Stimulated activated naive B cell treated with anti-CD40 and anti-IgM and Interleukin-4, amounts not matched to agents 10 μg/mL and 1 μg/mL and 100 μg/mL, for 72 hours (primary cell): Measurements from ENCODE around the gene RING1.

Experiments used
- ATAC-seq, 2 donors: fragments of 150-1000 bp; cut with Tn5 transposase; replicated peaks; 2 replicates each; pipeline ENCODE4 v1.10.0; 2021; ENCODE audit warnings: moderate library complexity in 1 of 2
- DNase-seq: peaks from one replicate; pipeline ENCODE4 v3.0.0; 2021
- H3K27ac Mint-ChIP-seq: one replicate; pipeline ENCODE4 v1.8.0; 2022; ENCODE audit warnings: mild to moderate bottlenecking, mixed read lengths
- H3K27me3 Mint-ChIP-seq, 2 donors: one replicate each; pipeline ENCODE4 v1.8.0; 2022; ENCODE audit warnings: mixed read lengths in 2 of 2
- H3K36me3 Mint-ChIP-seq, 2 donors: one replicate each; pipeline ENCODE4 v1.8.0; 2022; ENCODE audit warnings: mixed read lengths in 2 of 2, mild to moderate bottlenecking in 1 of 2
- H3K4me1 Mint-ChIP-seq, 2 donors: one replicate each; pipeline ENCODE4 v1.8.0; 2022; ENCODE audit warnings: mixed read lengths in 2 of 2, mild to moderate bottlenecking in 1 of 2
- H3K4me3 Mint-ChIP-seq, 2 donors: one replicate each; pipeline ENCODE4 v1.8.0; 2022; ENCODE audit warnings: mild to moderate bottlenecking in 2 of 2, mixed read lengths in 2 of 2, moderate library complexity in 1 of 2
- H3K9me3 Mint-ChIP-seq, 2 donors: one replicate each; pipeline ENCODE4 v1.8.0; 2022; ENCODE audit warnings: mixed read lengths in 2 of 2, mild to moderate bottlenecking in 1 of 2

Gene RING1

GRCh38 chr6:33168639-33169038 lies 39.7 kb upstream of the RING1 start:
- peaks cover 24 to 27% of the 10 kb centered on the region in 2 donors for H3K4me1 Mint-ChIP-seq
- DNase-seq (no peak), ATAC-seq (no peak)
- no peak overlapping the region for H3K27ac Mint-ChIP-seq
- H3K9me3 Mint-ChIP-seq, result no peaks in the 10 kb centered on the region
- no peak overlapping the region for H3K4me3 Mint-ChIP-seq
- H3K36me3 Mint-ChIP-seq, result no peaks in the 10 kb centered on the region
- peaks cover 20 to 29% of the 10 kb centered on the region in 2 donors for H3K27me3 Mint-ChIP-seq

DNA sequence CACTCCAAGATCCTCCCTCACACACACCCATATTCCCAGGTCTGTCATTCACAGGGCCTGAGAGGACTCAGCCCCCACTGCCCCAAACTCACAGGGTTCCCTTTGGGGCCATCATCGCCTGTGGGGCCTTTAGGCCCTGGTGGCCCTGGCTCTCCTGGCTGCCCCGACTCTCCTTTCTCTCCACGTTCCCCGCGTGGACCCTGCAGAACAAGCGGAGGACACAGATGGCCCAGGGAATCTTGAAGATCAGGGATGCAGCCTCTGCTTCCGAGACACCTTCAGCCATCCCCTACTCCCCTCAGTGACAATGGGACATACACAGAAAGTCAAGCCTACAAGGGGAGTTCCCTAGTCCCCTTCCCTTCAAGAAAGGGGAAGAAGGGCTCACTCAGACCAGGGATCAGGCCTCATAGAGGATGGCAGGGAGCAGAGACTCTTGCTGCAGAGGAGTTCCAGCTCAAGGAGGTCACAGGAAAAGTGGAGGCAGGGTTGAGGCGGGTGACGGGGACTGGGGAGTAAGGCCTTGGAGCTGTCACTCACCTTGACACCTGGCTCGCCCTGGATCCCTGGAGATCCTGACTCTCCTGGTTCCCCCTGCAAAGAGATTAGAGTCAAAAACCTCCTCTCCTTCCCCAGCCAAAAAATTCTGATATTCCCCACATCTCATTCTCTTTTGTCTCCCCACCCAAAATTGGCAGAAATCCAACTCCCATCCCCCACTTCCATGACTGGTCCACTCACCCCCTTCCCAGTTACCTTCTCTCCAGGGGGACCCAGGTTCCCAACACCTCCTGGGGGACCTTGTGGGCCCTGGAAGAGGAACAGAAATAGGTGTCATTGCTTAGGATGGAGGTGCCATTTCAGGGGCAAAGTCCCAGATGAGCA lies 38.8 kb upstream of the RING1 start:
- H3K9me3 Mint-ChIP-seq, result no peaks in the 10 kb centered on the region

DNA sequence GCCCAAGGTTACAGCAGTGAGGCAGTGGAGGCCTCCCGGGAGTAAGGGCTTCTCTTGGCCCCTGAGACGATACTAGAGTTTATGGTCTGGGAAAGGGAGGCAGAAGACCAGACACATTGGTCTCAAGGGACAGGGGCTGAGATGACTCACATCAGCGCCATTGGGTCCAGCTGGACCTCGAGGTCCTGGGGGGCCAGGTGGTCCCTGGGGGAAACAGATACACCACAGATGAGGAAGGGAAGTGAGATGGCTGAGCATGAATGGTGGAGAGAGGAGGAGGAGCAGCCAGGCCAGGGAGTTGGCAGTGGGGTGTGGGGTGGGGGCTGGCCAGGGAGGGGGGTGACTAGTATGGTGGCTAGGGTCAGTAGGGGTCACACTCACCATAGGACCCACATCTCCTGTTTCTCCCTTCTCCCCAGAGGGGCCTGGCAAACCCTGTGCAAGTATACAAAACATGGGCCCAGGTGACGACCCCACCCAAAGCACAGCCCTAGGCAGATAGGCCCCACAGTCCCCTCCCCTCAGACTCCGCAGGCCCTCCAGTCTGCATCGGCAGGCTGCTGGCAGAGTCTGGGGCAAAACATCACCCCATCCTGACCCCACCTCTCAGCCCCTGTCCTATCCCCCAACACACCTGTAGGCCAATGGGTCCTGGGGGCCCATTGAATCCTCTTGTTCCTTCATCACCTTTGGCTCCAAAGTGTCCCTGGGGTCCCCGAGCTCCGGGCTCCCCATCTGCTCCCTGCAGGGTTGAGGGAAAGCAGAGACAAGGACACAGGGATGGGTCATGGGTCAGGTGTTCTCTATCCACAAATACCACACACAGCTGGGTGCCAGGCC lies 37.9 kb upstream of the RING1 start:
- Mint-ChIP-seq H3K9me3 (no peaks in the 10 kb centered on the region), H3K36me3 (no peaks in the 10 kb centered on the region), H3K27ac (peak overlapping the region; percentile 75), H3K27me3 (peaks cover 23 to 32% of the 10 kb centered on the region in 2 donors), H3K4me3 (peak overlapping the region in 1 of 2 donors; percentile 40), H3K4me1 (peaks cover 24 to 27% of the 10 kb centered on the region in 2 donors)
- peak; percentile 55 for DNase-seq
- peak; percentile 79 to 81 for ATAC-seq

More for the DNA sequence above, 38.8 kb upstream of the RING1 start:
- H3K4me1 Mint-ChIP-seq, result peaks cover 24 to 27% of the 10 kb centered on the region in 2 donors
- ATAC-seq (peak in 1 of 2 donors; percentile 35), DNase-seq (no peak)
- peaks cover 15 to 24% of the 10 kb centered on the region in 2 donors for H3K27me3 Mint-ChIP-seq
- peak overlapping the region in 1 of 2 donors; percentile 40 for H3K4me3 Mint-ChIP-seq
- H3K36me3 Mint-ChIP-seq, result no peaks in the 10 kb centered on the region
- peak overlapping the region; percentile 75 for H3K27ac Mint-ChIP-seq

GRCh38 chr6:33171016-33171879 lies 37.1 kb upstream of the RING1 start:
- DNase-seq (no peak), ATAC-seq (no peak)
- Mint-ChIP-seq H3K27me3 (peaks cover 24 to 33% of the 10 kb centered on the region in 2 donors), H3K4me1 (peaks cover 24 to 27% of the 10 kb centered on the region in 2 donors), H3K36me3 (no peaks in the 10 kb centered on the region), H3K9me3 (no peaks in the 10 kb centered on the region), H3K27ac (peak overlapping the region; percentile 86), H3K4me3 (no peak overlapping the region)

DNA sequence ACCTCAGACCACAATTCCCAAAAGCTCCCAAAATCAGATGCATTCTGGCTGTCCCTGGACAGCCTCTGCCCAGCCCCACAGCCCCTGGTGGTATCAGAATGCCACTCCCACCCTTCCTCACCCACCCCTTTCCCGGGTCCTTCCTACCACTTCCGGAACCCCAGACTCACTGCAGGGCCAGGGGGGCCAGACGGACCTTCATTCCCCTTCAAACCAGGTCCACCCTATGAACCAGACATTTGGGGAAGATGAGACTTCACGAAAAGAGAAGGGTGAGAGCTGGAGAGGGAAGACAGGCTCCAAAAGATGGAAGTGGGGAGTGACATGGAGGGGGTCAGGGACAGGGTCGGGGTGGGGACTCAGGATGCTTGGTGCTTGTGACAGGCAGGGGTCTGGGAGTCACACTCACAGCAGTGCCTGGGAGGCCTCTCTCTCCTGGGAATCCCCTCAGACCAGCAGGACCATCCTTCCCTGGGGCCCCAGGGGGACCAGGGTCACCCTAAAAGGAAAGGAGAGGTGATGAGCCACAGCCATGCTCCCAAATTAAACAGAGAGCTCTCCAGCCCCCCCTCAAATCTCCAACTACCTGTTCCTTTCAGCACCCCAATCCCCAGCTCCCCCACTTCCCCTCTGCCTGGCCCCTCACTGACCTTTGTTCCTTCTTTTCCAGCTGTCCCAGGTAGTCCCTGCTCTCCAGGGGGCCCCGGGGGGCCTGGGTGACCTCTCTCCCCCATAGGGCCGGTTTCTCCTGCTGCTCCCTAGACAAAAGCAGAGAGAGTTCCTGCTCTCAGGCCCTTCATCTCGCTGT lies 36.2 kb upstream of the RING1 start:
- H3K27ac Mint-ChIP-seq, result peak overlapping the region; percentile 74
- H3K27me3 Mint-ChIP-seq, result peaks cover 26 to 37% of the 10 kb centered on the region in 2 donors
- no peak for ATAC-seq

DNA sequence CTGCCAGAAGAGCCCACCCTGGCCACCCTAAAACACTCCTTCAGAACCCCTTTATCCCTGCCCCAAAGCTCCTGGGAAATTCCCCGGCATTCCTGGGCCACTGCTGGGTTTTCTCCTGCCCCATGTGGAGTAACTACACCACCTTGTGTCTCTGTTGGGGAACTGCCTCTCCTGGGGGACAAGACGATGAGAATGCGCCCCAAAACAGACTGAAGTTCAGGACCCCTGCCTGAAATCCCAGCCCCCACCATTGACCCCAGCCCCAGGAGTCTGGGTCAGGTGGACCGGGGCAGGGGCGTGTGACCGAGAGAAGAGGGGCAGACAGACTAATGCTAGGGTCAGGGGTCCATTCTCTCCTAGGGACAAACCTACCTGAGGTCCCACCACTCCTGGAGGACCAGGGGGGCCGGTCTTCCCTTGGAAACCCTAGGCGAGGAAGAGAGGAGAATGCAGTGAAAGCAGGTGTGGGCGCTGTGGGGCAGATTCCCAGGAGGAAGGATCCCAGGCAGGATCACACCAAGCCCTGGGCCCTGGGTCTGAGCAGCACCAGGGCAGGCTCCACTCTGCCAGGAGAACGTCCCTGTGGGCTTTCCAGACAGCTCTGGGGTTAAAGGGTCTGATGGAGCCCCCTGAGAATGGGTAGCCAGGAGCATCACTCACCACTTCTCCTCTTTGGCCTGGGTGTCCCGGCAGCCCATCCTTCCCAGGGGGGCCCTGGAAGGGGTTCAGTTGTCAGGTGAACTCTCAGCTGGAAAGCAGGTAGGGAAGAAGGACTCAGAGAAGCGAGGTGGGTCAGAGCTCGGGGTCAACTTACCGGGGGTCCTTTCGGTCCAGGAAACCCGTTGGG lies 35.4 kb upstream of the RING1 start:
- Mint-ChIP-seq H3K27ac (peak overlapping the region; percentile 74), H3K36me3 (no peaks in the 10 kb centered on the region), H3K4me3 (no peak overlapping the region), H3K4me1 (peaks cover 24 to 27% of the 10 kb centered on the region in 2 donors), H3K27me3 (peaks cover 29 to 43% of the 10 kb centered on the region in 2 donors), H3K9me3 (no peaks in the 10 kb centered on the region)
- ATAC-seq (no peak), DNase-seq (no peak)

More for the DNA sequence above, 36.2 kb upstream of the RING1 start:
- Mint-ChIP-seq H3K9me3 (no peaks in the 10 kb centered on the region), H3K4me1 (peaks cover 24 to 27% of the 10 kb centered on the region in 2 donors), H3K4me3 (no peak overlapping the region), H3K36me3 (no peaks in the 10 kb centered on the region)
- DNase-seq, result no peak

DNA sequence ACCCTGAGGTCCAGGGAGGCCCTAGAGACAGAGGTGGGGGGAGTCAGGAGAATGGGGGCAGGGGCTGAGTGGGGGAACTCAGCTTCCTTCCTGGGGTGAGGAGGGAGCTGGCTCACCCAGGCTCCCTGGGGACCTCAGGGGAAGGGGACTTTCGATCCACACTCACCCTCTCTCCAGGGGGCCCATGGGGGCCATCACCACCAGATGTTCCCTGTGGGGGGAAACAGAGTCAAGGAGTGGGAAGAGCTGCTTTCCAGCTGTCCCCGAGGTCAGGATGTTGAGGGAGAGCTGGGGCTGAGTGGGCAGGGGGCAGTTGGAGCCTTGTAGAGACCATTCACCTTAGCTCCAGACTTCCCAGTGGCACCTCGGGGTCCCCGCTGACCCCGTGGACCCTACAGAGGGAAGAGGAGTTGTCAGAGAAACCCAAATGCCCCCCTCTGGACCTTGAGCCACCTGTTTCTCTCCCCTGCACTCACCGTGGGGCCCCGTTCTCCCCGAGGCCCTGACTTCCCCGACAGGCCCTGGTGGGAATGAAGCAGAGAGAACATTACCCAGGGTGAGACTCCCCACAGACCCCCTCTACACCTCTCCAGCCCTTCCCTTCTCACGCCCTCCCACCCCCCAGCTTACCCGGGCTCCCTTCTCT lies 34.6 kb upstream of the RING1 start:
- Mint-ChIP-seq H3K4me1 (peaks cover 24 to 27% of the 10 kb centered on the region in 2 donors), H3K27me3 (peaks cover 29 to 43% of the 10 kb centered on the region in 2 donors), H3K4me3 (no peak overlapping the region), H3K36me3 (no peaks in the 10 kb centered on the region), H3K27ac (no peak overlapping the region), H3K9me3 (no peaks in the 10 kb centered on the region)
- ATAC-seq (no peak), DNase-seq (no peak)

- Mint-ChIP-seq H3K36me3 (no peaks in the 10 kb centered on the region), H3K4me3 (no peak overlapping the region), H3K9me3 (no peaks in the 10 kb centered on the region), H3K27ac (no peak overlapping the region), H3K4me1 (peaks cover 17 to 18% of the 10 kb centered on the region in 2 donors), H3K27me3 (peaks cover 29 to 43% of the 10 kb centered on the region in 2 donors)
- DNase-seq, result no peak
- no peak for ATAC-seq
Observed at GRCh38 chr6:33174784-33175183, 33.5 kb upstream of the RING1 start.

DNA sequence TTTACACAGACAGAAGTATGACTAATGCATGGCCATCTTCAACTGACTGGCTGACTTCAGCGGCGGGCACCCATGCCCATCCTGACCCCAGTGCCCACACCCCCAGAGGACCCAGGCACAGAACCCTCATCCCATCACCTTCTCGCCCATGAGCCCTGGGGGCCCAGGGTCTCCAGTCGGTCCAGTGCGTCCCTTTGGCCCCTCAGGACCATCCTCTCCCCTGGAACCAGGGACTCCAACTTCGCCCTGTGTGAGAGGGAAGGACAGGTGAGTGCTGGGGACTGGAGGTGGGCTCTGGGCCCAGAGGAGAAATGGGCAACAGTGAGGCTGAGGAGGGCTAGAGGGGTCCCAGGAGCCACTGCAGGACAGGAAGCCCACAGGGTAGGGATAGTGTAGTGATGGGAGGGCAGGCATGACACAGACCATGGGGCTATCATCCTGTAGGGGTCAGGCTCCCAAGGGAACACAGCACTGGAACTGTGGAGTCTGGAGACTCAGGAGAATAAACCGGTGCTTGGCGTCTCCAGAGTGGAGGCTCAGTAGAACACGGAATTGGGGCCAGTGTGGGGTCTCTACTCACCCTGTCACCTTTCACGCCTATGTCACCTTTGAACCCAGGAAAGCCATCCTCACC lies 32.7 kb upstream of the RING1 start:
- Mint-ChIP-seq H3K9me3 (no peaks in the 10 kb centered on the region), H3K36me3 (no peaks in the 10 kb centered on the region), H3K27me3 (peaks cover 29 to 43% of the 10 kb centered on the region in 2 donors), H3K4me1 (peaks cover 10% of the 10 kb centered on the region in 2 donors), H3K27ac (no peak overlapping the region), H3K4me3 (no peak overlapping the region)
- DNase-seq, result no peak
- no peak for ATAC-seq

DNA sequence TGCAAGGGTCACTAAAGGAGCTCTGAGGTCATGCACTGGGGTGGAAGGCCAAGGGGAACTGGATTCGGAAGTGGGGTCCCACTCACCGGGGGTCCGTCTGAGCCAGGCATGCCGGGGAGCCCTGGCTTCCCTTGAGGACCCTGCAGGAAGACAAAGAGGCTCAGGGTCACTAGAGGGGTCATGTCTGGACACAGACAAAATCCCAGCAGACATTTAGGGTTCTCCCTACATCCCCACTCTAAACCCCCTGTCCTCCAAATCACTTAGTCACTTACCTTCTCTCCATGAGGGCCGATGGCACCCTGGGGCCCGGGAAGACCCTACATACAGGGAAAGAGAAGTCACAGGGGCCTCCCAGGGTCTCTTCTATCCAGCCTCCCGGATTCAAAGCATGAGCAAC lies 31.4 kb upstream of the RING1 start:
- Mint-ChIP-seq H3K4me1 (peaks cover 7% of the 10 kb centered on the region in 2 donors), H3K27ac (no peak overlapping the region), H3K4me3 (no peak overlapping the region), H3K27me3 (peaks cover 29 to 43% of the 10 kb centered on the region in 2 donors), H3K9me3 (no peaks in the 10 kb centered on the region), H3K36me3 (no peaks in the 10 kb centered on the region)
- DNase-seq, result no peak
- ATAC-seq, result no peak

- Mint-ChIP-seq H3K27me3 (peaks cover 24 to 37% of the 10 kb centered on the region in 2 donors), H3K27ac (no peak overlapping the region)
Observed at GRCh38 chr6:33177552-33178446, 30.5 kb upstream of the RING1 start.

More at GRCh38 chr6:33177552-33178446, 30.5 kb upstream of the RING1 start:
- peaks cover 4% of the 10 kb centered on the region in 2 donors for H3K4me1 Mint-ChIP-seq
- H3K36me3 Mint-ChIP-seq, result peaks cover 2 to 3% of the 10 kb centered on the region in 2 donors
- H3K4me3 Mint-ChIP-seq, result no peak overlapping the region
- DNase-seq, result no peak
- H3K9me3 Mint-ChIP-seq, result peaks cover 2 to 3% of the 10 kb centered on the region in 2 donors
- no peak for ATAC-seq
